NCI-H1417 (cell line): ENCODE results near the gene RELL2.

Source experiments
- DNase-seq, 3 experiments: peaks; one replicate each; lab custom pipeline; 2025; lab: John Stamatoyannopoulos, UW

The RELL2 gene

DNA sequence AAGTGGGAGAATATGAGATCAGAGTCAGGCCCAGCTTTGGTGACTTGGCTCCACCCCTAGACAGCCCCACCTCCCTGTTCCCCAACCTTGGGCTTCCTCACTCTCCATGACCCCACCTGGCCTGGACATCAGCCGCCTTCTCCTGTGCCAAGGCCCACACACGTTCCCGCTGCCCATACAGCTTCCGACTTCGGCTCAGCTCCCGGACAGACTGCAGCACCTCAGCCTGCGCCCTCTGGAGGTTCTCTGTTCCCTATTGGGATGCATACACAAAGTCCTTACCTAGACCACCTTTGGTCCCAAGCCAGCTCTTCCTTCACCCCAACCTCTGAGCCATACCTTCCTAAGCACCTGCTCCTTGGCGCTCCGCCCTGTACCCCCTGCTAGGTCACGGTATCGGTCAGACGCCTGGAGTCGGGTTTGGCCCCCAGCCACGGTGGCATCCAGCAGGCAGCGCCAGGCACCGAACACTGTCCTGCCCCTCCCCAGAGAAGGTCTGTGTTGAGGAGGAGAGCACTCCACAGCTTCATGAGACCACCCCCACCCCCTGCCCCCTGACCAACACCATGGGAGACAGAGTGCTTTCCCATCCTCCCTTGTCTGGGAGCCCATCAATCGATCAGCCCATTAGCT is 12.4 kb downstream of the RELL2 start:
- no peak for DNase-seq

DNA sequence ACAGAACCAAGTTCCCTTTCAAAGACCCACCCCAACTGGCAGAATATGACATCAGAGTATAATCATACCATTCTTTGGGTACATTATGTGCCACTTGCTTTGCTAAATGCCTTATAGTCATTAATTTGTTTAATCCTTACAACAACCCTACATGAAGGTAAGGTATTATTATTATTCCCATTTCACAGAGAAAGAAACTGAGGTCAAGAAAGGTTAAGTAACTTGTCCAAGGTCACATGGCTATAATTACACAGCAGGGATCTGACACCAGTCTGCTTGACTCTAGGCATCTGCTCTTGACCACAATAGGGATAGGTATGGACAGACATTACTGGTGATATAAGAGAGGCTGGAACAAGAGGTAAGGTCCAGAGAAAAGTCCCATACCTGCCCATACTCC is 13.2 kb downstream of the RELL2 start:
- no peak for DNase-seq

DNA sequence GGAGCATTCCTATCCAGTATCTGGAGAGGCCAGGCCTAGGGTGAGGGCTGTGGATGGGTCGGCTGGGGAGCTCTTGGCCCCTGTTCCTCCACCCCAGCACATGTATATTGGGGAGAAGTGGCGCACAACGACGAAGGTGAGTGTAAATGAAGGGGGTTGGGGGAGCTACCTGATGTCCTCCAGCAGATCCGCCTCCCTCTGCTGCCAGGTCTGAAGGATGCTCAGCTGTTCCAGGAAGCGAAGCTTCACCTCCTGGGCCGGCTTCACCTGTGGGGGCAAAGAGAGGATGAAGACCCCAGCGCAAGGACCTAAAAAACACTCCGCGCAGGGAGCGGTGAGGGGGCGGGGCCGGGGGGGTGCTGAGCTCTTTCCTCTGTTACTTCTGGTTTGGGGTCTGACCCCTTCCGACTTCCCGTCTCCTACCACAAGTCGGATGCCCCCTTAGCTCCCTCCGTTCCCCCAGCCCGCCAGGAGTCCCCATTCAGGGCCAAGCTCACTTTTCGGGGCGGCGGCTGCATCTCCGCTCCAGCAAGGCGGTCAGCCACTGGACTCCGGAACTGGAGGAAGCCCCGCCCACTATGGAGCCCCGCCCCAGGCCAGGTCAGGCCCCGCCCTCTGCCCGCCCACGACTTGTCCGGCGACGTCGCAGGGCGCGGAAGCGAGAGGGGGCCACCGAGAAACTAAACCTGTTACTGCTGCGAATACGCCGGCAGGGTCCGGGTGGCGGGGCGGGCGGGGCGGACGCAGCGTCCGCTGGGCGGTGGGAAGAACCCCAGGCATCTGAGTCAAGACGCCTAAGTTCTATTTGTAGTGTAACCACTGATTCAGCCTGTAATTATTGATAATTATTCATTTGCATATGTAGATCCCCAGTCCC is 14.3 kb downstream of the RELL2 start, which contains the start of gene FCHSD1:
FCHSD1 (minus strand) TSS at position 568 of the 877 bp plus-strand sequence; CDS start at position 518, 50 bp downstream.
- peak; percentile 51 to 72 (median 58) for DNase-seq

DNA sequence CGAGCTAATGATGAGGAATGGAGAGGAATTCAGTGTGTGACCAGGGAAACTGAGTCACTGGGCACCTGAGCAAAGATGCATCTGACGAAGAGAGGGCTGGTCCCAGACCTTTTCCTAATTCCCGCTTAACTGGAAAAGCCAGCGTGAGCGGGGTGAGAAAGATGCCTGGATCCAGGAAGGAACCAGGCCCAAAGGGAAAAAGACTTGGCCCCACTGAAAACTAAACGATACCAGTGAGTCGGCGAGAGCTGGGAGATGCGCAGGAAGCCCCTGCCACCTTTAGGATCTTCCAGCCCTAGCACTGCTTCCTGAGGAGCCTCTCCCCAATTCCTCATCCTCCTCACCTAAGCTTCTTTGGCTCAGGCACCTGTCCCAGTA is 14.9 kb downstream of the RELL2 start:
- no peak for DNase-seq

DNA sequence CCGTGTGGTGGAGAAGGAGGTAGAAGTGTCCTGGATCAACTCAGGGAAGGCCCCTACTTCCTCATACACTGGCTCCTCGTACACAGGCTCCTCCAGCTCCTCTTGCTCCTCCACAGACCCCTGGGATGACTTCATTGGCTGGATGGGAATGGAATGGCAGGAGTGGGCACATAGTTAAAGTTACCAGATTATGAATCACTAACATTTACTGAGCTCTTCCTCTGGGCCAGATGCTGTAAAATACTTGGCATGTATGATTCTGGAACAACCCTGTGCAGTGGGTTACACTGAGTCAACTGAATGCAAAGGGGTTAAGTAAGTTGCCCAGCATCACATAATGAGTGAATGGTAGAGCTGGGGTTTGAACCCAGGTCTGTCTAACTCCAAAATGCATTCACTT is 17.5 kb downstream of the RELL2 start:
- DNase-seq: no peak

DNA sequence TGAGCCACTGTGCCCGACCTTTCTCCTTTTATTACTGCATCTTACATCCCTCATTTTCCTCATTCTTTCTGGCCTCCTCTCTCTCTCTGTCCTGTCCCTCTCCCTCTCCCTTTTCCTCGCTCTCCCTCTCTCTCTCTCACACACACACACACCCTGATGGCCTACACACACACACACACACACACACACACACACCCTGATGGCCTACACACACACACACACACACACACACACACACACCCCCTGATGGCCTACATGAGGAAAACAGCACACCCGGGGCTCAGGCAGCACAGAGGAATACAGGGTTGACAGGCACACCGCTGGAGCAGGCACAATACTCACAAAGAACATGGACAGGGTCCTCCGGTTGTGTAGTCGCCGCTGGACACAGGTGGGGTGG is 18.2 kb downstream of the RELL2 start:
- no peak for DNase-seq

DNA sequence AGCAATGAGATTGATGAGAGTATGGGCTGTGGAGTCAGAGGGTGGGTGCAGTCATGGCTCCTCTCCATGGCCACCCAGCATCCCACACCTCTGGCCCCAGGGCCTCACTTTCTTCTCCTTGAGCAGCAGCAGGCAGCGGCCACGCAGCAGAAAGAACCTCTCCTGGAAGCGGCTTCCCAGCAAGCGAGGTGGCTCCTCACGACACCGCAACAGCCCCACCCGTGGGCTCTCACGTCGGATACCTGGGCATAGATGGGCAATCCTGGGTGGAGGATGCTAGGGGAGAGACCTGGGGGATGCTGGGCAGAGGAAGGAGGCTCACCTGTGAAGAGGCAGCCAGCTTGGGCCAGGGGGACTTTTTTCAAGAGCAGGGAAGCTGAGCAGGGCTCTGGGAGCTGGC is 19.6 kb downstream of the RELL2 start:
- no peak for DNase-seq

DNA sequence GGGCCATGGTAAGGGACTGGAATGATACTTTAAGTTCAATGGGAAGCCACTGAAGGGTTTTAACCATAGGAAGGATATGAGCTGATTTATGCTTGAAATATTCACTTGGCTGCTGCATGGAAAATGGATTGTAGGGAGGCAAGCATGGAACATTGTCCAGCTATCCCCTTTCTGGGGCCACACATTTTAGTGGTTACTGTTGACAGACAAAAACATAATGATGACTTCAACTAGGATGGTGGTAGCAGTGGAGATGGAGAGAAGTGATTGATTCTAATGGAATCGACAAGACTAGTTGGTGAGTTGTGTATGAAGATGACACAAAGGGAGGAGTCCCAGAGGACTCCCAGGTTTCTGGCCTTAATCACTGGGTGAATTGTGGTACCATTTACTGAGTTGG is 20.6 kb downstream of the RELL2 start:
- DNase-seq: no peak

DNA sequence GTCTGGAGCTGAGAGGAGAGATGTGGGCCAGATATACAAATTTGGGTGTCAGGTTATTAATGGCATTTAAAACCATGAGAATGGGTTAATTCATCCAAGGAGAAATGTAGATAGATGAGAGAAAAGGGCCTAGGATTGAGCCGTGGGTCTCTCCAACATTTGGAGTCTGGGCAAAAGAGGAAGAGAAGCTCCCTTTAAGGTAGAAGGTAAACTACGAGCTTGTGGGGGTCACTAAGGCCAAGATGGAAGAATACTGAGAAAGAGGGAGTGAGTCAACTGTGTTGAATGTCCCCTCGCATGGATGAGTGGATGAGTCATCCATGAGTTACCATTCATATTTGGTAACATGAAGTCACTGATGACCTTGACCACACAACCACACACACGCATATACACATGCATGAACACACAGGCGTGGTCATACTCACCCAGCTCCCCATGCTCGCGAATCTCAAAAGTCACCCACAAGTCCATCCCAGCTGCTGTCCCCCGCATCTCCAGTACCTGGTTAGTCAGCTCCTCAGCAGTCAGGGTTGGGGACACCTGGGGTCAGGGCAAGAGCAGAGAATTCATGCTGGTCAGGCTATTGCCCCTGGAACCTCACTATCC is 21.2 kb downstream of the RELL2 start:
- DNase-seq: no peak

DNA sequence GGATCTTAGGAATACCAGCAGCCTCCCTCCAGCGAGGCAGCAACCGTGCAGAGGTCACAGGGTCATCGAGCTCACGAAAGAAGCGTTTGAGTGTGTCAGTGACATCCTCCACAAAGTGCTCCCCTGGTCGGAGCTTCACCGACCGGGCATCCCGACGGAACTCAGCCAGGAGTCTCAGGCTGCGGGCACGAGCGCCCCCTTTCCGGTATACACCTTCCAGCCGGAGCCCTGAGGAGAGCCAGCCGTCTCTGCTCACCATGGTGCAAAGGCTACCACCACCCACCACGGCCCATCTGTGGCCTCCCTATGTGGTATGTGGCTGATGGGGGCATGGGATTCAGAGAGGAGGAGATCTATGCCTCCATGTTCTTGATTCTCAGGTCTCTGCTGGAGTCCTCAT is 25.2 kb downstream of the RELL2 start:
- DNase-seq: no peak

DNA sequence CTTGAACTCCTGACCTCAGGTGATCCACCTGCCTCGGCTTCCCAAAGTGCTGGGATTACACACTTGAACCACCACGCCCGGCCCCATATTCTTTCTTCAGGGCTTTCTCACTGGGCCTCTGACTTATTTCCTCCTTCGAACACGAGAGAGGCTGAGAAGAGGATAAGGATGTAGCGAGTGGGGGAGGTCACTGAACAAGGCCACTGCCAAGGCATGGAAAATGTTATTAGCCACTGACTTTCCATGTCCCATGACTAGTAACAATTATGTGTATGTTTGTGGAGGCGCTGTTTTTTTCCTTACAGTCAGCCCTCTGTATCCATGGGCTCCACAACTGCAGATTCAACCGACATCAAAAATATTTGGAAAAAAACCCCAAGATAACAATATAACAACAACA is 26.7 kb downstream of the RELL2 start:
- no peak for DNase-seq

DNA sequence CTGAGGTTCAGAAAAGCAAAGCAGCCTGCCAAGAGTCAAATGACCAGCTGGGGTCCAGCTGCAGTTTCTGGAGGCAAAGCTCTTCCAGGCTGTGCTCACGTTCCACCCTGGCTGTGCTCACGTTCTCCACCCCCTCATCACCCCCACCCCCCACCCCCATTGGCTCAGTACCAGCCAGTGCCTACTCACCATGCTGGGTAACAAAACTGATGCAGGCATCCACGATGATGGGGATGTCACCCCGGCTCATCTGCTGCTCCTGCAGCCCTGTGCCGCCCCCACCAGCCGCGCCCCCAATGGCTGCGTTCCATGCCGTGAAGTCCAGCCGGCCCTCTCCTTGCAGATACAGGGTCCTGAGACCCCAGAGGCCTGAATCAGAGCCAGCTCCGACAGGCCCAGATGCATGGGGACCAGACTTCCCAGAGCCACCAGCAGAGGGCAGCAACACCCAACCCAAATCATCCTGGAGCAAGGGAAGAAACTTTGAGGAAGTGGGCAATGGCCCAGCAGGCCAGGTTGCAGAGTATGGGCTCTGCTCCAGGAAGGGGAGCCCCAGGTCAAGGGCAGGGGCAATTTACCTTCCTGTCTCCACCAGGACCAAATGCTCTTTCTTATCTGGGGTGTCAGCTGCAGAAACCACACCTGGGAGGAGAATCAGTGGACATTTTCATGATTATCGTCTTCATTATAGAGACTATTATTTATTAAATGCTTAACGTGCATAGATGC is 28.1 kb downstream of the RELL2 start:
- DNase-seq: peak; percentile 42 to 61 (median 53)

DNA sequence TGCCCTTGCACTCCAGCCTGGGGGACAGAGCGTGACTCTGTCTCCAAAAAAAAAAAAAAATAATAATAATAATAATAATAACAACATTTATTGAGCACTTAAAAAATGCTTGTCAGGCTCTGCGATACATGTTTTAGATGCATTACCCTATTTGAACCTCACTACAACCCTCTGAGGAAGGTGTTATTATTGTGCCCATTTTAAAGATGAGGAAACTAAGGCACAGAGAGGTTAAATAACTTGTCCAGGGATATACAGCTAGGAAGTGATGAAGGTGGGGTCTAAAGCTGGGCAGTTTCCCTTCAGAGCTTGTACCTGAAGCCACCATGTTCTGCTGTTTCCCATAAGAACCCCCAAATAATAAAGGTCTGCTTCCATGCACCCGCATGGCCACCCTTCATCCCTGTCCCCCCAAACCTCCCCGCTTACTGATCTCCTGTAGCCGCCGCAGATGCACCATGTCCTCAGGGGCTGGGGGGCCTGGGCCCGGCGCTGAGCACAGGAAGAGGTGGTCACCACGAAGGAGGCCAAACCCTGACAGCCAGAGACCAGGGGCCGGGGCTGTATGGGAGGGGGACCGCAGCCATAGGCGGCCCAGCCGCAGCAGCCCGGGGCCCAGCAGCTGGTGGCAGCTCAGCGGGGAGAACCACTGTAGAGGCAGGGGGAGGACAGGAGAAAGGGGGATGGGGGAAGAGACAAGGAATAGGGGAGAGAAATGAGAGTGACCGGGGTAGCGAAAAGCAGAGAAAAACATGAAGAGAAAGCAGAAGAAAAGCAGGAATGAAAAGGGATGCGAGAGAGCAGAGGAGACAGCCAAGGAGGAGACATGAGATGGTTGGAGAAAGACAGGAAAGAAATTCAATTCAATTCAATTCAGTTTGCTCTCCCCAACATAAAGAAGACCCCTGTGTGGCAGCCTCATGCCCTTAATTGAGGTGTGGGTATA is 29.5 kb downstream of the RELL2 start:
- DNase-seq: no peak

DNA sequence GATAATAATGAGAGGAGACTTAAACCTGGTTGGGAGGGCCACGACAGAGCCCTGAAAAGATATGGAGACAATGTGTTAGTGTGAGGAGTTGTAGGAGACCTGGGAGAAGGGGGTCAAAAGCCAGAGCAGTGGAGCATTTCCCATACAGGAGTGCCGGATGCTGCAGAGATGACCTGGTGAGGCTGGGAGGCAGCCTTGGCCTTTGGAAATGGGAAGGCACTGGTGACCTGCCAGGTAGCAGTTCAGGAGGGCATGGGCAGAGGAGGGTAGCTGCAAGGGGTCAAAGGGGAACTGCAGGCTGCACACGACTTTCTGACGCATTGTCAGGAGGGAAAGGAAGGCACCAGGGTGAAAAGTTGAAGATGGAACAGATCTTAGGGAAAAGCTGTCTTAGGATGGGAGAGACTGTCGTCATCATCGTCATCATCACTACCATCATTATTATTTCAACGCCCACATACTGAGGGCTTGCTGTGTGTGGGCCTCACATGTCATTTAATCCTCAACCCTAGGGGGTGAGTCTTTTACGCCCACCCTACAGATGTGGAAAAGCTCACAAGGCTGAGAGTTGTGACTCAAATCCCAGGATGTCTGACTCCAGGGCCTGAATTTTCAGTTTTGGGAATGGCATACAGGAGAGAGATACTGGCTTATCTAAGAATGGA is 31.9 kb downstream of the RELL2 start:
- no peak for DNase-seq

DNA sequence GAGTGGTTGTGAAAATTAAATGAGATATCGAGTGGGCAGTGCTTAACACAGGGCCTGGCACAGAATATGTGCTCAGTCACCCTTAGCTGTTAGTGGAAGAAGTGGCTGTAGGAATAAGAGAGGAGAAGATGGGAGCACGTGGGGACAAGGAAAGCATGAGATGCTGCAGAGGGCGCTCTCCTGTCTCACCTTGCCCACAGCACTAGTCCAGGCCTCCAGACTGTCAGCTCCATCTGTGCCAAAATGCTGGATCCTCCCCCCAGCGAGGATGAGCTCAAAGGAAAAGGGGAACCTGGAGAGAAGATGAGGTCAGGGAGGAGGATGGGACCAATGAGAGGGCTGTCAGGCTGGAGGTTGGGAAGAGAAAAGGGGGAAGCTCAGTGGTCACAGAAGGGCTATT is 32.7 kb downstream of the RELL2 start:
- no peak for DNase-seq

DNA sequence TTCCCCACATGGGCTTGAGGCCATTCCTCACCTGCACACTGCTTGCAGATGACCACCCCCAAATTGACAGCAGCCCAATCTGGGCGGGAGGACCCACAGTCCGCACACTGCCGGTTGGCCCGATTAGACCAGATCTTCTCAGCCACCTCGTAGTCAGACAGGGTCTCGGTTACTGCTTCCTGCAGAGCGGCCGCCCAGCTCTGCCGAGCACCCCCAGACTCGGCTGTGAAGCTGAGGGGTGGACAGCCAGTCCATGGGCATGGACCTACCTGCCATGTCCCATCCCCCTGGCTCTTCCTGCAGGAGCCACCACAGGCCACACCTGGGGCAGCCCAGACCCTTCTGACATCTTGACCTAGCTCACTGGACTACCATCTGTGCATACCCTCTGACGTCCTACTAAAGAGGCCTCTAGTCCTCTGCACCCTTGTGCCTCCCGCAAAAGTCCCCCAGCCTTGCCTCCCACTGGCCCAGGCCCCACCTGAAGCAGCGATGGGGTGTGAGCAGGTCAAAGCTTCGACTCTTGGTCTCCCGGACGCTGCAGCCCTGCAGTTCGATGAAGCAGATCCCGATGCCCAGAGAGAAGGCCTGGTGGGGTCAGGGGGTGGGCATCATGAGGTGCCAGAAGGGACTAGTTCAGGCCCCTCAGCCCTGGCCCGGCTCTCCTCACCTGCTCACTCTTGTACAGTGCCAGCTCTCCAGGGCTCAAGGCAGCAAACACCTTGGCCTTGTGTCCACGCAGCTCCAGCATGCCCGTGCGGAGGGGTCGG is 35.5 kb downstream of the RELL2 start:
- no peak for DNase-seq

DNA sequence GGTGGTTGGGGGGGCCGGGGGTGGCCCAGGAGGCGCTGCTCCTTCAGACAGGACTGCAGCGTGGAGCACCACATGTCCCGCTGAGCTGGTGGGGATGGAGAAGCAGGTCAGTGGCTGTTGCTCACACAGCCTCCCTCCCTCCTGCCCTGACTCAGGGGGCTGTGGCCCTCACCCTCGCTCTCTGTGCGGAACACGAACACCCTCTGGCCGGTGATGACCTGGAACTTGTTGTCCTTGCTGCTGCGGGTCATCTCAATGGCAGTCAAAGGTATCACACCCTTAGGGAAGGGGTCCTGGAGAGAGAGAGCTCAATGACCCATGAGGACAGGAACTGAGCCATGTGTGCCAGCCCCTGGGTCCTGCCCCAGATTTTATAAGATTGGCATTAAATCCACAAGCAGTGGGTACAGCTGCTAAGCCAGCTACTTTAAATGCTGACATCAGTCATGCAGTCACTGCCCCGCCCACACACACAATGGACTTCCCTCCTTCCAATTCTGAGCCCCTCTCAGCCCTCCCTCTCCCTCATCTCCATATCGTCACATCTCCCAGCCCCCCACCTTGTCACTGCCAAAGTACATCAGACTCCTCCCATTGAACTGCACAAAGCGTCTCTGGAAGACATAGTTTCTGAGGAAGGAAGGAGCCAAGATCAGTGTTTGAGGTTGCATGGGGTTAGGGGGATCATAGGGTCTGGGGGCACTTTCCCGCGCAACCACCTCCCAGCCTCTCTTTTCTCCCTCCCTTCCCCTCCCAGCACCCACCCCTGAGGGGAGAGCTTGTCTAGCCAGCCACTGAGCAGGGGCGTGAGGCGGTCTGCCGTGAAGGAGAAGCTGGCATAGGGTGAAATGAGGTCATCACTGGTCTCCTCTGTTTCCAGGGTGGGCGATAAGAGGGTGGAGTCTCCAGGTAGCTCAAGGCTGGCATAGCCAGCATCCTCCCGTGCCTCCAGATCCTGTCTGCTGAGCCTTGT is 36.3 kb downstream of the RELL2 start:
- DNase-seq: peak in 1 of 3 experiments; percentile 2

DNA sequence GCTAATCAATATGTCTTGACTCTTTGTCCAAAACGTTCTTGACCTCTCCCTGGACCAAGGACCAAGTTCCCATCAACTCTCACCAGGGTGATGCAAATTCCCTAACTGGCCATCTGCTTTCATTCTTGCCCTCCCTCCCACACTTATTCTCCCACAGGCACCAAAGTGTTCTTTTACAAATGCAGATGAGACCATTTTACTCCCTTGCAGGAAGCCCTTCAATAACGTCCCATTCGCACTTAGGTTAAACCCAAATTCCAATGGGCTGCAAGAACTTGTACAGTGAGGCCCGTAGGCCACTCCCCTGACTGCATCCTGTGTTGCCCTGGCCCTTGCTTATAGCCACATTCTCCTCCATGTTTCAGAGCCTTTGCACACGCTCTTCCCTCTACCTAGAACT is 38.0 kb downstream of the RELL2 start:
- no peak for DNase-seq

DNA sequence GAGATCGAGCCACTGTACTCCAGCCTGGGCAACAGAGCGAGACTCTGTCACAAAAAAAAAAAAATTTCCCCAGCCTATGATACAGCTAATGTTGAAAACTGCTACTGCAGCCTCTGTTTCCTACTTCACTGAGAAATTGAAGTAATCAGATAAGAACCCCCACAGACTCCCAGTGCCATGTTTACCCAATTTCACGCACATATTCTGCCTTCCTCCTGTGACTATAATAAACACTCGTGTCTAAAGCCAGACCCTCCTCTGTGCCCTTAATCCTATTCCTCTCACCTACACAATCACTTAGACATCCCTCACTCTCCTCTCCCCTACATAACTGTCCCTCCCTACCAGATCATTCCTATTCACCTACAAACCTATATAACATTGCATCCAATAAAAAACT is 38.9 kb downstream of the RELL2 start:
- DNase-seq: no peak
